GM23338 (cell line): ENCODE data around the gene PKNOX2. TPM values are rescaled to one million over a fixed set of nuclear protein-coding genes. Genes with fewer than 3 reads are reported as not detected.

Experiments used
- ATAC-seq: fragments of 200-7000 bp; cut with Tn5 transposase; 3 replicates; pipeline ENCODE4 v1.9.1; 2020
- DNase-seq: peaks from one replicate; pipeline ENCODE4 v3.0.0-alpha.2; 2015; ENCODE audit warnings: low spot score
- H2AFZ ChIP-seq: fragments of 200-600 bp; sonication (generic); 2 replicates; pipeline ENCODE4 v1.8.0; 2016; ENCODE audit warnings: antibody characterized with exemption, mild to moderate bottlenecking, moderate library complexity
- H3F3A ChIP-seq: fragments of 200-600 bp; sonication (generic); replicated peaks from 2 replicates; pipeline ENCODE4 v1.8.0; 2017; ENCODE audit warnings: antibody characterized with exemption, mixed run types, low read depth
- H3K27ac ChIP-seq: fragments of 200-600 bp; sonication (generic); 2 replicates; pipeline ENCODE4 v1.6.1; 2016; ENCODE audit warnings: low read depth
- H3K27me3 ChIP-seq: fragments of 200-600 bp; sonication (generic); 2 replicates; pipeline ENCODE4 v1.8.0; 2016; ENCODE audit warnings: mild to moderate bottlenecking, mixed run types, moderate library complexity; ENCODE audit not compliant: insufficient read depth
- H3K36me3 ChIP-seq: fragments of 200-600 bp; sonication (generic); 2 replicates; pipeline ENCODE4 v1.8.0; 2016; ENCODE audit warnings: mild to moderate bottlenecking; ENCODE audit not compliant: insufficient read depth
- H3K4me1 ChIP-seq: fragments of 200-600 bp; sonication (generic); 2 replicates; pipeline ENCODE4 v1.8.0; 2016; ENCODE audit warnings: mild to moderate bottlenecking, moderate library complexity; ENCODE audit not compliant: insufficient read depth
- H3K4me2 ChIP-seq: fragments of 200-600 bp; sonication (generic); 2 replicates; pipeline ENCODE4 v1.7.1; 2017; ENCODE audit warnings: mixed run types
- H3K4me3 ChIP-seq: fragments of 200-600 bp; sonication (generic); 2 replicates; pipeline ENCODE4 v1.6.1; 2016; ENCODE audit warnings: mixed run types
- H3K79me2 ChIP-seq: fragments of 200-600 bp; sonication (generic); replicated peaks from 2 replicates; pipeline ENCODE4 v1.8.0; 2017; ENCODE audit warnings: mild to moderate bottlenecking; ENCODE audit not compliant: insufficient read depth
- H3K9me2 ChIP-seq: fragments of 200-600 bp; sonication (generic); 2 replicates; pipeline ENCODE4 v1.8.0; 2017; ENCODE audit not compliant: insufficient read depth
- H4K20me1 ChIP-seq: fragments of 200-600 bp; sonication (generic); replicated peaks from 2 replicates; pipeline ENCODE4 v1.8.0; 2017; ENCODE audit warnings: mild to moderate bottlenecking; ENCODE audit not compliant: insufficient read depth
- H3K27ac Mint-ChIP-seq: 2 replicates; pipeline ENCODE4 v1.8.0; 2020; ENCODE audit warnings: inconsistent platforms, mild to moderate bottlenecking, moderate library complexity, mixed read lengths
- H3K27me3 Mint-ChIP-seq: 3 replicates; pipeline ENCODE4 v1.8.0; 2022; ENCODE audit warnings: low read depth, mild to moderate bottlenecking, moderate library complexity, mixed read lengths, inconsistent platforms; ENCODE audit not compliant: insufficient read depth, poor library complexity
- H3K36me3 Mint-ChIP-seq: 3 replicates; pipeline ENCODE4 v1.8.0; 2021; ENCODE audit warnings: low read depth, mild to moderate bottlenecking, inconsistent platforms, moderate library complexity, mixed read lengths
- H3K4me1 Mint-ChIP-seq: 3 replicates; pipeline ENCODE4 v1.8.0; 2020; ENCODE audit warnings: mild to moderate bottlenecking, inconsistent platforms, mixed read lengths
- H3K4me3 Mint-ChIP-seq: 3 replicates; pipeline ENCODE4 v1.8.0; 2021; ENCODE audit warnings: moderate library complexity, mild to moderate bottlenecking, inconsistent platforms, mixed read lengths
- H3K9me3 Mint-ChIP-seq: 3 replicates; pipeline ENCODE4 v1.8.0; 2020; ENCODE audit warnings: moderate library complexity, mild to moderate bottlenecking, inconsistent platforms, mixed read lengths
- CREB1 ChIP-seq: fragments of 250-450 bp; sonication (Bioruptor Pico); IDR thresholded peaks from 2 replicates; pipeline ENCODE4 v1.5.0; 2020; ENCODE audit warnings: low read depth, mild to moderate bottlenecking, moderate library complexity
- CTCF ChIP-seq, 2 experiments: fragments of 200-600 bp in 1 of 2; sonication (generic) in 1 of 2; conservative IDR thresholded peaks; 2 replicates each; pipeline versions ENCODE4 v1.5.1 to v1.6.1; 2016 to 2017; ENCODE audit warnings: antibody characterized with exemption in 2 of 2, low read depth in 2 of 2, mild to moderate bottlenecking in 2 of 2, moderate library complexity in 1 of 2
- EZH2phosphoT487 ChIP-seq: fragments of 200-600 bp; sonication (generic); IDR thresholded peaks from one replicate; pipeline ENCODE4 v1.8.1; 2018; ENCODE audit warnings: antibody characterized with exemption; ENCODE audit not compliant: unreplicated experiment
- JUNB ChIP-seq: IDR thresholded peaks from one replicate; pipeline ENCODE4 v1.6.1; 2016; ENCODE audit warnings: antibody characterized with exemption; ENCODE audit not compliant: unreplicated experiment
- ZNF114 ChIP-seq: fragments of 250-450 bp; sonication (Bioruptor Pico); IDR thresholded peaks from 2 replicates; pipeline ENCODE4 v1.5.0; 2020; ENCODE audit warnings: mild to moderate bottlenecking, moderate library complexity
- polyA plus RNA-seq: library from polyadenylated mRNA; unstranded; fragments of >200 nt; fragmentation: Nextera tagmentation; extraction: Ambion mirVana; gene quantifications from 2 replicates; pipeline ENCODE4 v1.2.1, GENCODE V29; 2016
- total RNA-seq: library from RNA; depleted of rRNA; stranded (reverse); fragments of >200 nt; shearing (Covaris generic); gene quantifications from 2 replicates; pipeline ENCODE4 v1.2.3, GENCODE V29; 2014
- TF ChIP-seq, protein P1 (sequence below): fragments of 250-450 bp; sonication (Bioruptor Pico); IDR thresholded peaks from 2 replicates; pipeline ENCODE4 v1.5.0; 2020; ENCODE audit warnings: mild to moderate bottlenecking, moderate library complexity

The PKNOX2 gene
- total and polyA plus RNA-seq, 2 experiments from 2014 or later = 0.42 to 0.83 TPM

- H3K27ac Mint-ChIP-seq = no peak overlapping the region
- ATAC-seq = no peak
- DNase-seq = no peak
- H3K4me3 Mint-ChIP-seq = no peak overlapping the region
- Histone ChIP-seq H3K27ac (no peak overlapping the region), H3K4me3 (no peak overlapping the region), H3K4me2 (no peak overlapping the region), H3K36me3 (no peaks in the 10 kb centered on the region), H3K27me3 (no peaks in the 10 kb centered on the region), H4K20me1 (no peaks in the 10 kb centered on the region), H3F3A (no peaks in the 10 kb centered on the region), H3K79me2 (no peaks in the 10 kb centered on the region), H2AFZ (no peak overlapping the region), H3K9me2 (no peaks in the 10 kb centered on the region), H3K4me1 (peaks cover 15% of the 10 kb centered on the region)
- H3K36me3 Mint-ChIP-seq = peaks cover 2% of the 10 kb centered on the region; the same call in 1 of the 3 replicates
- H3K27me3 Mint-ChIP-seq = peaks cover 12% of the 10 kb centered on the region
- peaks cover 30% of the 10 kb centered on the region for H3K4me1 Mint-ChIP-seq
- TF ChIP-seq CREB1 (CRISPR knock-in tag) (no peak), ZNF114 (CRISPR knock-in tag) (no peak), EZH2phosphoT487 (no peak)
- TF ChIP-seq, protein P1, sequence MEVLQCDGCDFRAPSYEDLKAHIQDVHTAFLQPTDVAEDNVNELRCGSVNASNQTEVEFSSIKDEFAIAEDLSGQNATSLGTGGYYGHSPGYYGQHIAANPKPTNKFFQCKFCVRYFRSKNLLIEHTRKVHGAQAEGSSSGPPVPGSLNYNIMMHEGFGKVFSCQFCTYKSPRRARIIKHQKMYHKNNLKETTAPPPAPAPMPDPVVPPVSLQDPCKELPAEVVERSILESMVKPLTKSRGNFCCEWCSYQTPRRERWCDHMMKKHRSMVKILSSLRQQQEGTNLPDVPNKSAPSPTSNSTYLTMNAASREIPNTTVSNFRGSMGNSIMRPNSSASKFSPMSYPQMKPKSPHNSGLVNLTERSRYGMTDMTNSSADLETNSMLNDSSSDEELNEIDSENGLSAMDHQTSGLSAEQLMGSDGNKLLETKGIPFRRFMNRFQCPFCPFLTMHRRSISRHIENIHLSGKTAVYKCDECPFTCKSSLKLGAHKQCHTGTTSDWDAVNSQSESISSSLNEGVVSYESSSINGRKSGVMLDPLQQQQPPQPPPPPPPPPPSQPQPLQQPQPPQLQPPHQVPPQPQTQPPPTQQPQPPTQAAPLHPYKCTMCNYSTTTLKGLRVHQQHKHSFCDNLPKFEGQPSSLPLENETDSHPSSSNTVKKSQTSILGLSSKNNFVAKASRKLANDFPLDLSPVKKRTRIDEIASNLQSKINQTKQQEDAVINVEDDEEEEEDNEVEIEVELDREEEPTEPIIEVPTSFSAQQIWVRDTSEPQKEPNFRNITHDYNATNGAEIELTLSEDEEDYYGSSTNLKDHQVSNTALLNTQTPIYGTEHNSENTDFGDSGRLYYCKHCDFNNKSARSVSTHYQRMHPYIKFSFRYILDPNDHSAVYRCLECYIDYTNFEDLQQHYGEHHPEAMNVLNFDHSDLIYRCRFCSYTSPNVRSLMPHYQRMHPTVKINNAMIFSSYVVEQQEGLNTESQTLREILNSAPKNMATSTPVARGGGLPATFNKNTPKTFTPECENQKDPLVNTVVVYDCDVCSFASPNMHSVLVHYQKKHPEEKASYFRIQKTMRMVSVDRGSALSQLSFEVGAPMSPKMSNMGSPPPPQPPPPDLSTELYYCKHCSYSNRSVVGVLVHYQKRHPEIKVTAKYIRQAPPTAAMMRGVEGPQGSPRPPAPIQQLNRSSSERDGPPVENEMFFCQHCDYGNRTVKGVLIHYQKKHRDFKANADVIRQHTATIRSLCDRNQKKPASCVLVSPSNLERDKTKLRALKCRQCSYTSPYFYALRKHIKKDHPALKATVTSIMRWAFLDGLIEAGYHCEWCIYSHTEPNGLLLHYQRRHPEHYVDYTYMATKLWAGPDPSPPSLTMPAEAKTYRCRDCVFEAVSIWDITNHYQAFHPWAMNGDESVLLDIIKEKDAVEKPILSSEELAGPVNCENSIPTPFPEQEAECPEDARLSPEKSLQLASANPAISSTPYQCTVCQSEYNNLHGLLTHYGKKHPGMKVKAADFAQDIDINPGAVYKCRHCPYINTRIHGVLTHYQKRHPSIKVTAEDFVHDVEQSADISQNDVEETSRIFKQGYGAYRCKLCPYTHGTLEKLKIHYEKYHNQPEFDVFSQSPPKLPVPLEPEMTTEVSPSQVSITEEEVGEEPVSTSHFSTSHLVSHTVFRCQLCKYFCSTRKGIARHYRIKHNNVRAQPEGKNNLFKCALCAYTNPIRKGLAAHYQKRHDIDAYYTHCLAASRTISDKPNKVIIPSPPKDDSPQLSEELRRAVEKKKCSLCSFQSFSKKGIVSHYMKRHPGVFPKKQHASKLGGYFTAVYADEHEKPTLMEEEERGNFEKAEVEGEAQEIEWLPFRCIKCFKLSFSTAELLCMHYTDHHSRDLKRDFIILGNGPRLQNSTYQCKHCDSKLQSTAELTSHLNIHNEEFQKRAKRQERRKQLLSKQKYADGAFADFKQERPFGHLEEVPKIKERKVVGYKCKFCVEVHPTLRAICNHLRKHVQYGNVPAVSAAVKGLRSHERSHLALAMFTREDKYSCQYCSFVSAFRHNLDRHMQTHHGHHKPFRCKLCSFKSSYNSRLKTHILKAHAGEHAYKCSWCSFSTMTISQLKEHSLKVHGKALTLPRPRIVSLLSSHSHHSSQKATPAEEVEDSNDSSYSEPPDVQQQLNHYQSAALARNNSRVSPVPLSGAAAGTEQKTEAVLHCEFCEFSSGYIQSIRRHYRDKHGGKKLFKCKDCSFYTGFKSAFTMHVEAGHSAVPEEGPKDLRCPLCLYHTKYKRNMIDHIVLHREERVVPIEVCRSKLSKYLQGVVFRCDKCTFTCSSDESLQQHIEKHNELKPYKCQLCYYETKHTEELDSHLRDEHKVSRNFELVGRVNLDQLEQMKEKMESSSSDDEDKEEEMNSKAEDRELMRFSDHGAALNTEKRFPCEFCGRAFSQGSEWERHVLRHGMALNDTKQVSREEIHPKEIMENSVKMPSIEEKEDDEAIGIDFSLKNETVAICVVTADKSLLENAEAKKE (CRISPR knock-in tag) = no peak
- no peaks in the 10 kb centered on the region; the same call in 2 of the 3 replicates for H3K9me3 Mint-ChIP-seq
These were observed 77.7 kb downstream of the PKNOX2 start for GRCh38 chr11:125242141-125242775.

- H3K4me1 Mint-ChIP-seq = peaks cover 25% of the 10 kb centered on the region
- Histone ChIP-seq H3K27ac (no peak overlapping the region), H4K20me1 (no peaks in the 10 kb centered on the region), H3K36me3 (no peaks in the 10 kb centered on the region), H3K27me3 (no peaks in the 10 kb centered on the region), H2AFZ (no peak overlapping the region), H3K4me2 (no peak overlapping the region), H3K4me1 (peaks cover 12% of the 10 kb centered on the region), H3F3A (no peaks in the 10 kb centered on the region), H3K79me2 (no peaks in the 10 kb centered on the region), H3K4me3 (no peak overlapping the region), H3K9me2 (no peaks in the 10 kb centered on the region)
- H3K9me3 Mint-ChIP-seq = no peaks in the 10 kb centered on the region; the same call in 2 of the 3 replicates
- H3K27ac Mint-ChIP-seq = no peak overlapping the region
- TF ChIP-seq CTCF (conservative IDR thresholded peaks at IDR 0.05; ENCODE audit: low read depth in 2 of 2) (peak in 1 of 2 experiments; percentile 14; a peak in 1 of 4 replicates), ZNF114 (CRISPR knock-in tag) (no peak), JUNB (no peak)
- H3K36me3 Mint-ChIP-seq = peaks cover 2% of the 10 kb centered on the region; the same call in 1 of the 3 replicates
- peaks cover 14% of the 10 kb centered on the region for H3K27me3 Mint-ChIP-seq
- ATAC-seq (no peak; the same call in 2 of the 3 replicates), DNase-seq (no peak)
- H3K4me3 Mint-ChIP-seq = no peak overlapping the region
These were observed 79.6 kb downstream of the PKNOX2 start for GRCh38 chr11:125244166-125244565.
